Endodermal cell (in vitro differentiated cells): ENCODE measurements around the gene PADI3. TPM values are rescaled to one million over a fixed set of nuclear protein-coding genes. Genes with fewer than 3 reads are reported as not detected.

Experiments
- DNase-seq: peaks from one replicate; pipeline ENCODE4 v3.0.0-alpha.2; 2017
- H3K27ac ChIP-seq: 2 replicates; pipeline ENCODE4 v1.5.1; 2013; ENCODE audit warnings: mild to moderate bottlenecking, low read depth, low read length, moderate library complexity
- H3K27me3 ChIP-seq: 2 replicates; pipeline ENCODE4 v1.6.1; 2013; ENCODE audit warnings: mild to moderate bottlenecking, low read length, moderate library complexity; ENCODE audit not compliant: insufficient read depth, control insufficient read depth, poor library complexity, severe bottlenecking
- H3K36me3 ChIP-seq: 2 replicates; pipeline ENCODE4 v1.7.0; 2013; ENCODE audit warnings: mild to moderate bottlenecking, low read length, moderate library complexity; ENCODE audit not compliant: control insufficient read depth, insufficient read depth
- H3K4me1 ChIP-seq: one replicate; pipeline ENCODE4 v1.7.0; 2013; ENCODE audit warnings: low read length; ENCODE audit not compliant: control insufficient read depth, insufficient read depth
- H3K4me3 ChIP-seq: 2 replicates; pipeline ENCODE4 v1.5.1; 2013; ENCODE audit warnings: mild to moderate bottlenecking, low read length, moderate library complexity
- H3K9ac ChIP-seq: 2 replicates; pipeline ENCODE4 v1.6.1; 2013; ENCODE audit warnings: mild to moderate bottlenecking, low read length, moderate library complexity; ENCODE audit not compliant: poor library complexity, severe bottlenecking; ENCODE audit errors: extremely low read depth
- H3K9me3 ChIP-seq: 2 replicates; pipeline ENCODE4 v1.6.1; 2013; ENCODE audit warnings: mild to moderate bottlenecking, low read length, moderate library complexity; ENCODE audit not compliant: control insufficient read depth
- H3K27ac Mint-ChIP-seq: 2 replicates; pipeline ENCODE4 v1.8.0; 2020; ENCODE audit warnings: mixed read lengths
- H3K27me3 Mint-ChIP-seq: 2 replicates; pipeline ENCODE4 v1.8.0; 2021; ENCODE audit warnings: mild to moderate bottlenecking, mixed read lengths; ENCODE audit not compliant: insufficient read depth
- H3K36me3 Mint-ChIP-seq: 2 replicates; pipeline ENCODE4 v1.8.0; 2020; ENCODE audit warnings: low read depth, mixed read lengths
- H3K4me1 Mint-ChIP-seq: 2 replicates; pipeline ENCODE4 v1.8.0; 2020; ENCODE audit warnings: mixed read lengths
- H3K4me3 Mint-ChIP-seq: 2 replicates; pipeline ENCODE4 v1.8.0; 2020; ENCODE audit warnings: mild to moderate bottlenecking, moderate library complexity, mixed read lengths
- H3K9me3 Mint-ChIP-seq: 2 replicates; pipeline ENCODE4 v1.8.0; 2020; ENCODE audit warnings: mild to moderate bottlenecking, mixed read lengths
- WGBS, 2 experiments: methylation state at CpG; one replicate each; pipeline versions ENCODE4 v1.1.5 to v1.1.7; 2013; ENCODE audit warnings: missing lambda C conversion rate in 2 of 2, mixed read lengths in 1 of 2; ENCODE audit not compliant: insufficient coverage in 1 of 2, insufficient read length in 1 of 2; 5-methylcytosine and 5-hydroxymethylcytosine counted together
- total RNA-seq, 2 donors: library from RNA; stranded (reverse); fragmentation: NEBNext Ultra II Directional in 1 of 2; extraction: Animal tissue kit (Norgen Biotek cat#: 25700) in 1 of 2; gene quantifications; 2 replicates in 1 of 2; 3 replicates in 1 of 2; pipeline ENCODE4 v1.2.1, GENCODE V29; 2021
- TF ChIP-seq, protein P1 (sequence below): fragments of 200-600 bp; sonication (generic); conservative IDR thresholded peaks from 2 replicates; pipeline ENCODE4 v1.5.0; 2021; ENCODE audit warnings: antibody characterized with exemption, mild to moderate bottlenecking

The PADI3 gene
- total RNA-seq, 2 donors from 2014 or later, result 0.29 to 0.33 TPM

DNA sequence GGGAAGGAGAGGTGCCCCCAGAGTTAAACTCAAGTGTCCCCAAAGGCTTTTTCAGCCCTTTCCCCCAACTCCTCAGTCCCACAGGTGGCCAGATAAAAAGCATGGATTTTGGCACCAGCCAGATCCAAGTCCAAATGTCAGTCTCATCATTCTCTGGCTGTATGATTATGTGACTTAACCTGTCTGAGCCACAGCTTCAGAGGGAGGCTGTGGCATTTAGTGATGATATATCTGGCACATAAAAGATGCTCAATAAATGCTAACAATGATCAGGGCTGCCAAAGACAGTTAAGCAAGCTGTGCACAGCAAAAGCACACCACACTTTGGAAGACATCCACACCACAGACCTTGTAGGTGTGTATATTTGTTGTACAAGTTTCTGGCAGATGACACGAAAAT is 5.6 kb upstream of the PADI3 start:
- no CpG with 5 or more reads among the region's 1 CpG for WGBS, 2 experiments
- H3K4me3 Mint-ChIP-seq, result no peak overlapping the region
- H3K9me3 ChIP-seq, result no peaks in the 10 kb centered on the region
- H3K4me1 ChIP-seq, result no peaks in the 10 kb centered on the region
- H3K9me3 Mint-ChIP-seq, result no peaks in the 10 kb centered on the region
- H3K27me3 ChIP-seq, result no peaks in the 10 kb centered on the region
- H3K36me3 Mint-ChIP-seq, result no peaks in the 10 kb centered on the region
- no peak overlapping the region for H3K27ac ChIP-seq
- TF ChIP-seq, protein P1, sequence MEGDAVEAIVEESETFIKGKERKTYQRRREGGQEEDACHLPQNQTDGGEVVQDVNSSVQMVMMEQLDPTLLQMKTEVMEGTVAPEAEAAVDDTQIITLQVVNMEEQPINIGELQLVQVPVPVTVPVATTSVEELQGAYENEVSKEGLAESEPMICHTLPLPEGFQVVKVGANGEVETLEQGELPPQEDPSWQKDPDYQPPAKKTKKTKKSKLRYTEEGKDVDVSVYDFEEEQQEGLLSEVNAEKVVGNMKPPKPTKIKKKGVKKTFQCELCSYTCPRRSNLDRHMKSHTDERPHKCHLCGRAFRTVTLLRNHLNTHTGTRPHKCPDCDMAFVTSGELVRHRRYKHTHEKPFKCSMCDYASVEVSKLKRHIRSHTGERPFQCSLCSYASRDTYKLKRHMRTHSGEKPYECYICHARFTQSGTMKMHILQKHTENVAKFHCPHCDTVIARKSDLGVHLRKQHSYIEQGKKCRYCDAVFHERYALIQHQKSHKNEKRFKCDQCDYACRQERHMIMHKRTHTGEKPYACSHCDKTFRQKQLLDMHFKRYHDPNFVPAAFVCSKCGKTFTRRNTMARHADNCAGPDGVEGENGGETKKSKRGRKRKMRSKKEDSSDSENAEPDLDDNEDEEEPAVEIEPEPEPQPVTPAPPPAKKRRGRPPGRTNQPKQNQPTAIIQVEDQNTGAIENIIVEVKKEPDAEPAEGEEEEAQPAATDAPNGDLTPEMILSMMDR, result no peak
- no peaks in the 10 kb centered on the region for H3K4me1 Mint-ChIP-seq
- H3K4me3 ChIP-seq, result no peak overlapping the region
- DNase-seq, result no peak
- no peak overlapping the region for H3K9ac ChIP-seq
- H3K27ac Mint-ChIP-seq, result no peak overlapping the region
- H3K36me3 ChIP-seq, result no peaks in the 10 kb centered on the region
- peaks cover 6% of the 10 kb centered on the region for H3K27me3 Mint-ChIP-seq

DNA sequence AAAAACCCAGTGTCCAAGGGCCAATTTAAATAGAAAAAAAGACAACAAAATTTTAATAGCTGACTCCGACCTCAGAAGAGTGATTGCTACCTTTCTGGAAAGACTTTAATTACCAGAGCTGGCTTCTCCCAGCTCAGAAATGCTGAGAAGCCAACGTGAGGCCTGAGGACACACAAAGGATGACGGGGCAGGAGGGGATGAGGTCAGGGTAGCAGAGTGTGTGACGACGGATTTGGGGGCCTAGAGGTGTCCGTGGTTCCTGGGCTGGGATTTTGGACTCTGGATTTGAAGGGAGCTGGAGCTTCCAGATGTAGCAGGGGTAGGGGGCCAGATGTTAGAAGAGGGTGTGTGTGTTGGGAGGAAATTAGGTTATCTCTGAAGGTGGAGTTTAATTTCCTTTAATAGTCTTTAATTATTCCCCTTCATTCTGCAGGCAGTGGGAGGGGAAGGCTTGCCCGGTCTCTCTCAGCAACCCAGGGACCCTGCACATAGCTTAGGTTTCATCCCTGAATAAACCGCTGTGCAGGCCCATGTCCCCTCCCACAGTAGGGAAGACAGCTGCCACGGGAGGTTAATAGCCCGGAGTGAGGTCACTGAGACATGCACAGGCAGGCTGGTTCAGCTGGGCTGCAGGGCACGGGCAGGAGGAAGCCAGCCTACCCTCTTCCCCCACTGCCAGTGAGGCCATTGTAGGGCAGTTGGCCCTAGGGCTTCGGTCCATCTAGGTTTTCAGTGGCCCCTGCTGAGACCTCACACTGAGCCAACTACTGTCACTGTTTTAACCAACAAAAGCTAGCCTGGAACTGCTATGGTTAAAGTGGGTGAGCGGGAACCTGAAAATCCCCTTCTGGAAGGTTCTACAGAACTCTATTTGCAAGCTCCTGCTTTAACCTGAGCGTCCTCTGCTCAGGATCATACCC is 3.8 kb upstream of the PADI3 start:
- TF ChIP-seq, protein P1, result no peak
- no peaks in the 10 kb centered on the region for H3K9me3 Mint-ChIP-seq
- peaks cover 6% of the 10 kb centered on the region for H3K27me3 Mint-ChIP-seq
- H3K4me1 Mint-ChIP-seq, result no peaks in the 10 kb centered on the region
- H3K27ac ChIP-seq, result peak overlapping the region; percentile 44
- DNase-seq, result no peak
- no peaks in the 10 kb centered on the region for H3K36me3 Mint-ChIP-seq
- H3K27me3 ChIP-seq, result no peaks in the 10 kb centered on the region
- no peaks in the 10 kb centered on the region for H3K36me3 ChIP-seq
- no peaks in the 10 kb centered on the region for H3K4me1 ChIP-seq
- no peak overlapping the region for H3K9ac ChIP-seq
- WGBS, 2 experiments, result 77 to 87% methylated on average over 8 to 14 of the region's 14 CpGs
- no peak overlapping the region for H3K4me3 ChIP-seq
- no peaks in the 10 kb centered on the region for H3K9me3 ChIP-seq
- no peak overlapping the region for H3K27ac Mint-ChIP-seq
- H3K4me3 Mint-ChIP-seq, result no peak overlapping the region

DNA sequence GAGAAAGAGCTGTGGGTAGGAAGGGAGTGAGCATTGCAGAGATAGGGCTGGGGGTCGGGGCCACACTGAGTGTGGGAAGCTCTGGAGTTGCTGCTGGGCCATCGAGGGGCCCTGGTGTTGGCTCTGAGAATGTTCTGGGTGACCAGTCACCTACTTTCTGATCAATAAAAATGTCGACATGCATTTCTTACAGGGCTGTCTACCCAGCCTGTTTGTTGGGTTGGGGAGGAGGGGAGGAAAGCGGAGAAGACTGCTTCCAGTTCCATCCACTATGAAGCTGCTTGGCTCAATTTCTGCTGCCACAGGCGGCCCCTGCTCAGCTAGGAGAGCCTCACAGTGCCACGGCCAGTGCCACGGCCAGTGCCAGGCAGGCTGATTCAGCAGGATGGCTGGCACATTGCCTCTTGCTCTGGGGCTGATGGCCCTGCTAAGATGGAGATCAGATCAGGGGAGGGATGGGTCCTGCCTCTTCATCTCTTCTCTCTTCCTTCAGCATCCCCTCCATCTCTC is 3.0 kb upstream of the PADI3 start:
- Mint-ChIP-seq H3K9me3 (no peaks in the 10 kb centered on the region), H3K27me3 (peaks cover 6% of the 10 kb centered on the region), H3K4me3 (no peak overlapping the region), H3K36me3 (no peaks in the 10 kb centered on the region), H3K27ac (no peak overlapping the region), H3K4me1 (no peaks in the 10 kb centered on the region)
- Histone ChIP-seq H3K9ac (no peak overlapping the region), H3K9me3 (no peaks in the 10 kb centered on the region), H3K27ac (no peak overlapping the region), H3K27me3 (no peaks in the 10 kb centered on the region), H3K4me1 (no peaks in the 10 kb centered on the region), H3K36me3 (no peaks in the 10 kb centered on the region), H3K4me3 (no peak overlapping the region)
- DNase-seq, result no peak
- TF ChIP-seq, protein P1, result no peak
- 91 to 97% methylated on average over 4 to 7 of the region's 7 CpGs for WGBS, 2 experiments
